Erythroblast (primary cell): ENCODE data around the gene TEKT1.

ENCODE experiments used
- GATA1 ChIP-seq: IDR thresholded peaks from 2 replicates; pipeline ENCODE4 v1.6.1; 2011; ENCODE audit warnings: low read depth, mild to moderate bottlenecking, control low read depth, low read length, moderate library complexity
- POLR2A ChIP-seq: IDR thresholded peaks from 2 replicates; pipeline ENCODE4 v1.6.1; 2011; ENCODE audit warnings: mild to moderate bottlenecking, low read length

DNA sequence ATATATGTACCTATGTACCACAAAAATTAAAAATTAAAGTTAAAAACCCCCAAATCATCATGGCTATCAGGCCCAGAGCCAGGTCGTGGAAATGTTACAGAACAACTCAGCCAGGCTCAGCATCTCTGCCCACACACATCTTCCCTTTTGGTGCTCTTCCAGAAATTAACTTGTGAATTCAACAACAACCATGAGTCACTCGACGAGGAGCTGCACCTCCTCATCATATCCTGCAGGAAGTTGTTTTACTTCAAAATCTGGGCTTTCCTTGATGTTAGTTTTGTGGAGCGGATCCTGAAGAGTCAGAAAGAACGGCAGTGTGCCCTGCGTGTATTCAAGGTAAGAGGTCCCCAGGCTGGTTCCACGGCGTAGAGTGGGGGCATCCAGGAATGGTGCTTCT, 44.9 kb downstream of the TEKT1 start:
- TF ChIP-seq POLR2A = no peak
- no peak for TF ChIP-seq GATA1
